ENCODE measurements around the gene LIN54. TPM values are rescaled to one million over a fixed set of nuclear protein-coding genes. Genes with fewer than 3 reads are reported as not detected.

LIN54 gene
- total and polyA plus RNA-seq, 9 of the 15 experiments (the other 6 are each of a cell fraction or from before 2014, with no cell fraction given): 2.2 to 22.5 (median 15.8) TPM

- TF ChIP-seq, protein P1, sequence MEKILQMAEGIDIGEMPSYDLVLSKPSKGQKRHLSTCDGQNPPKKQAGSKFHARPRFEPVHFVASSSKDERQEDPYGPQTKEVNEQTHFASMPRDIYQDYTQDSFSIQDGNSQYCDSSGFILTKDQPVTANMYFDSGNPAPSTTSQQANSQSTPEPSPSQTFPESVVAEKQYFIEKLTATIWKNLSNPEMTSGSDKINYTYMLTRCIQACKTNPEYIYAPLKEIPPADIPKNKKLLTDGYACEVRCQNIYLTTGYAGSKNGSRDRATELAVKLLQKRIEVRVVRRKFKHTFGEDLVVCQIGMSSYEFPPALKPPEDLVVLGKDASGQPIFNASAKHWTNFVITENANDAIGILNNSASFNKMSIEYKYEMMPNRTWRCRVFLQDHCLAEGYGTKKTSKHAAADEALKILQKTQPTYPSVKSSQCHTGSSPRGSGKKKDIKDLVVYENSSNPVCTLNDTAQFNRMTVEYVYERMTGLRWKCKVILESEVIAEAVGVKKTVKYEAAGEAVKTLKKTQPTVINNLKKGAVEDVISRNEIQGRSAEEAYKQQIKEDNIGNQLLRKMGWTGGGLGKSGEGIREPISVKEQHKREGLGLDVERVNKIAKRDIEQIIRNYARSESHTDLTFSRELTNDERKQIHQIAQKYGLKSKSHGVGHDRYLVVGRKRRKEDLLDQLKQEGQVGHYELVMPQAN (IDR thresholded peaks at IDR 0.05; ENCODE audit: borderline replicate concordance): peak; percentile 86; the same call in 1 of the 2 replicates
- TF ChIP-seq ZNF785 (CRISPR knock-in tag; IDR thresholded peaks at IDR 0.05) (no peak), XRCC4 (IDR thresholded peaks at IDR 0.05; ENCODE audit: extremely low read depth, insufficient read depth, insufficient read length) (no peak), ARID1B (IDR thresholded peaks at IDR 0.05) (peak; percentile 51; the same call in 1 of the 2 replicates), ZNF318 (IDR thresholded peaks at IDR 0.05; ENCODE audit: borderline replicate concordance in 1 of 2, low read depth in 1 of 2) (0 out of 4 replicates have a peak, but pooled peaks of 1 of the 2 experiments have one; percentile 81), CHAMP1 (IDR thresholded peaks at IDR 0.05) (0 out of 2 replicates have a peak, but pooled peaks have one; percentile 61), MEF2A (IDR thresholded peaks at IDR 0.05; ENCODE audit: control insufficient read depth, low read depth, low read length) (no peak), HLTF (IDR thresholded peaks at IDR 0.05) (0 out of 2 replicates have a peak, but pooled peaks have one; percentile 67), EZH2 (IDR thresholded peaks at IDR 0.05; ENCODE audit: borderline replicate concordance, low read depth, low read length) (no peak), MYBL2 (IDR thresholded peaks at IDR 0.05; ENCODE audit: low read depth) (no peak), MYBL2 (CRISPR knock-in tag; IDR thresholded peaks at IDR 0.05; ENCODE audit: borderline replicate concordance) (no peak), FOXP4 (CRISPR knock-in tag; IDR thresholded peaks at IDR 0.05; ENCODE audit: borderline replicate concordance) (no peak), ZEB2 (IDR thresholded peaks at IDR 0.05) (peak; percentile 66)
Measured at GRCh38 chr4:82900066-82900410, 110.6 kb downstream of the LIN54 start (continued).
